Measurements from ENCODE around the gene ITPR1.
"Not testable (repeated sequence)": the region's sequence is repeated elsewhere in the genome, so short reads cannot be mapped to it uniquely, and the experiment has no call there.

Gene ITPR1

DNA sequence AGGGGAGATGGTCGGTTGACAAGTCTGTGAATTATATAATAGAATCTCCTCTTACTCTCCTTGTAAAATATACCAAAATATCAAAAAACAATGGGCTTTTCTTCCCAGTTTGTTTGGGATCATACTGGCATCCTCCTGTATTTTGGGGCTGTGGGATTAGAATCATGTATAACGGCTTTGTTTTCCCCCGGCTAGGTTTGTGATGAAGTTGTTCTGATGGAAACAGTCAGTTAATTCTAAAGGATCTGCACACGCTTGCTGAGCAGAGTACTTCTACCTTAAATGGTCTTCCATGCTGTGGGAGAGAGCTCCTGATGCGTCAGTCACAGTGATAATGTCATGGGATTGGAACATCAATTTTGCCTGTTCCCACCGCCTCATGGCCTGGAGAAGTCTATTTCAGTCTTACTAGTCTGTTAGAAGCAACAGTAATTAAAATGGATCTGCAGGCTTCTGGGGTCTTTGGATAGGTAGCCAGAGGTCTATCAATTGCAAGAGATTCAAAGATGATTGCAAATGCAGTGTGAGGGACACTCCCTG lies 81.3 kb downstream of the ITPR1 start:
- DNase-seq = no peak

DNA sequence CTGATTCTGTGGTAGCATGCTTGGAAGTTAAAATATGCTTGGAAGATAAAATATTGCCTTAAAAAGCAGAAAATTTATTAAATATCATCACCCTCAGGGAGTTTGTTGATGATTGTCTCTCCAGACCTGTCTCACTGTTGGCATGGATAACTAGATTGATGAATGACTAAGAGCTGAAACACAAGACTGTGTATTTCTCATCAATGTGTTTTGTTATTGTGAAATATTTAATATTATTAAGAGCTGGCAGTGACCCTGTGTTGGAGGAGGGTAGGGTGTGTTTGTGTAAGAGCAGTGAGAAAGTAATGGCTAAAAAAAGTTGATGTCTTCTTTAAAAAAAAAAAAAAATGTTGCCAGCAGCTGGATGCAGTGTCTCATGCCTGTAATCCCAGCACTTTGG lies 82.2 kb downstream of the ITPR1 start:
- DNase-seq = no peak

DNA sequence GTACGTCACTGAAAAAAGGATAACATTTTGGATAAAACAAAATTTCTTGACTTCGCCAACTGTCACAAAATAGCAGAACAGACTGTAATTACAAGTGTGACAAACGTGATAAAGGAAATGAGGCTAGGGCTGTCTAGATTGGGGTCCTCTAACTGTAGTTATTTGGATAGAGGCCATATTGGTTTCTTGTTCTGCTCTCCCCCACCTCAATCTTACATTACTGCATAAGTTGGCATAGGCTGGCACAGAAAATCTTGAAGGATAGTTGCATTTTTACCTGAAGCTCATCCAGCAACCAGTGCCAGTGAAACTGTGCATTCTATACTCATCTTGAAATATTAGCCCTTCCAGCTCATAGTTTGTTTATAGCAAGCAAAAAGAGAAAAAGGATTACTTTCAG lies 84.6 kb downstream of the ITPR1 start:
- no peak for DNase-seq

- no peak for DNase-seq
These were observed 87.4 kb downstream of the ITPR1 start for GRCh38 chr3:4580346-4581123.

DNA sequence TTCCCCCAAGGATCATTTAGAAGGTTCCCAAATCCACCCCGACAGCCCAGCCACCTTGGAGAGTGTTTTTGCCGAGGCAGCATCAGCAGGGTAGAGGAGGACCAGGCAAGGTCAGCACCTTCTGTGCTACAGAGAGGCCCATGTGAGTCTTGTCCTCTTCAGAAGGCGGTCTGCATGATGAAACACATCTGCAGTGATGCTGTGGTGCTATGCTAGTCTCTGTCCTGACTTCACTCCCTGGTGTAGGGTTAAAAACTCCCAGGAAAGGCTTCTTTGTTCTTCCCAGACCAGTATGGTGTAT lies 87.9 kb downstream of the ITPR1 start:
- no peak for DNase-seq

GRCh38 chr3:4581498-4581897 lies 88.3 kb downstream of the ITPR1 start:
- DNase-seq = no peak

DNA sequence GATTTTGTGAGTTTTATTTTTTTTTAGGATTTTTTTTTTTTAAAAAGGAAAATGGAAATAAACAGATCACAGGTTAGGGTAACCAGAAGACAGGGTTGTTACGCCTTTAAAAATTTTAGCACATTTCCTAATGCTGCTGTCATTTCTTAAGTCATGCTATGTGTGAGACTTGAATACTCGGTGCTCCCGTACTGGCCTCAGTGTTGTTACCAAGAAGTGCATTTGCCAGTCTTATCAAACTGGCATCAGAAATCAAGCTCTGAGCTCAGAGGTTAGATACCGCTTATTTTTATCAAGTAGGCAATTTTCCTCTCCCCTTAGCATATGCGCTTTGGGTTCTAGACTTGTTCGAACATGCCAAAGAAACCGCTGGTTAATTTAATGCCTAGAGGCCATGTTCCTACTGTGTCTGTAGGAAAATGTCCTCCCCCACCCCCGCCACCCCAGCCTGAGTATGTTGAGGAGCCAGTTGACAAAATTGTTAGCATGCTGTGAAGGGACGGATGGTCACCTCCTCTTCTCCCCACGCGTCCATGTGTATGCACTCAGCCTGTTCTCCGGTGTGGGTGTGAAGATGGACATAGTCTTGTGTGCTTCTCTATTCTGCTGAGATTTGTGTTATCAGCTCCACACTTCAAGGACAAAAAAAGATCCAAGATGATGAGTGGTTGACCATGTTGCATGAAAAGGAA lies 88.9 kb downstream of the ITPR1 start:
- DNase-seq = no peak

DNA sequence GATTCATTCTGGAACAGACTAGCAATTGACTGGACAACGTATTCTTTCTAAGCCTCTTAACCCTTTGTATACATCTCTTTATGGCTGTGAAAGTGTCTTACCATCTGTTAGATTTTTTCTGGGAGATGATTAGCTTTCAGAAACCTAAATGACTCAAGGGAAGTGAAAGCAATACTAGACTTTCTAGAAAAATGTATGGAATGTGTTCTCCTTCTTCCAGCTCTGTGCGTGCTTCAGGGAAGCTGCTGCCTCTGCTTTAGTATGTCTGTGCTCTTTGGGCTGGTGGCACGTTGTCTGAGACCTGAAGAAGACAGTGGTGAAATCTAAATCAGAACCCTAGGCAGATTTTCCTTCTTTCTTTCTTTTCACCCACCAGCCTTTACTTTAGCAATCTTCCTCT lies 89.5 kb downstream of the ITPR1 start:
- no peak for DNase-seq

GRCh38 chr3:4583416-4583815 lies 90.3 kb downstream of the ITPR1 start:
- DNase-seq = no peak

DNA sequence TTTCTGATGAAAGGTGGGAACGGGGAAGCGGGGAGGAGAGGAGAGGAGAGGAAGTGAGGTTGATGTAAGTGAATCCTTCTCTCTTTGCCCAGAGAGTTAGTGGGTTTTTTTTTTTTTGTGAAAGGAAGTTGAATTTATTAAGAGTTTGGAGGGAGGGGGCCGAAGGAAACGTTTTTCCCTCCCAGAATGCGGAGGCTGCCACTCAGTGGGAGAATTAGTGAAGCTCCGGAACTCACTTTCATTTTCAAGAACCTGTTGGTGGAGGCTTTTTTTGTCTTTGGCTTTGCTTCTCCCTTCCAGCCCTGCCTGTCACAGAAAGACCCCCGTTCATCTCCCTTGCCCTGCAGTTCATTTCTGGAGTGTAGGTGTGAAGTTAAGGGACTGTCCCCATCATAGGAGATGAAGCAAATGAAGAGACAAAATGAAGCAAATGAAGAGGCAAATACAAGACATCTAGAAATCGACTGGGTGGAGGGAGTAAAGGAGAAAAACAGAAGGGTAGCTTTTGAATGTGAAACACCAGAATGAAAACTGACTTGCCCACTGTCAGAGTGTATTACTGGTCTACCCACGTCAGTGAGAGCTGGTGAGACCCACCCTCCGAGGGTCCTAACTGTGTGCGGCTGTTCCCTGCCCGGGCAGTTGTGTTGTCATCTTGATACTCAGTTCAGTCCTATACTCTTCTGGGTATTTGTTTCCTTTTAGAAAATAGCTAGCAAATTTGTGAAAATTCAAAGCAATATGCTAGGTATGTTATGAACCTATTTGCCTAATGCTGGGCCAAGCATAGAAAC lies 91.5 kb downstream of the ITPR1 start:
- peak; percentile 15 for DNase-seq

DNA sequence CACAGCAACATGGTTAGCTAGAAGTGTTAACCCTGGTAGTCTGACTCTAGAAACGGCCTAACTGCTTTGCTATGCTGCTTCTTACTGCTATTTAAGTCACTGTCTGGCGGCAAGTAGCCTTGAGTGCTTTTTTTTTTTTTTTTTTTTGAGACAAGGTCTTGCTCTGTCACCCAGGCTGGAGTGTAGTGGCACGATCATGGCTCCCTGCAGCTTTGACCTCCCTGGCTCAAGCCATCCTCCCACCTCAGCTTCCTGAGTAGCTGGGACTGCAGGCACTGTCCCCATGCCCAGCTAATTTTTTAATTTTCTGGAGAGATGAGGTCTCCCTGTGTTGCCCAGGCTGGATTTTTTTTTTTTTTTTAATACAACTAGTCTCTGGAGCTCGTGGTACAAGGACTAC lies 93.2 kb downstream of the ITPR1 start:
- no peak for DNase-seq

DNA sequence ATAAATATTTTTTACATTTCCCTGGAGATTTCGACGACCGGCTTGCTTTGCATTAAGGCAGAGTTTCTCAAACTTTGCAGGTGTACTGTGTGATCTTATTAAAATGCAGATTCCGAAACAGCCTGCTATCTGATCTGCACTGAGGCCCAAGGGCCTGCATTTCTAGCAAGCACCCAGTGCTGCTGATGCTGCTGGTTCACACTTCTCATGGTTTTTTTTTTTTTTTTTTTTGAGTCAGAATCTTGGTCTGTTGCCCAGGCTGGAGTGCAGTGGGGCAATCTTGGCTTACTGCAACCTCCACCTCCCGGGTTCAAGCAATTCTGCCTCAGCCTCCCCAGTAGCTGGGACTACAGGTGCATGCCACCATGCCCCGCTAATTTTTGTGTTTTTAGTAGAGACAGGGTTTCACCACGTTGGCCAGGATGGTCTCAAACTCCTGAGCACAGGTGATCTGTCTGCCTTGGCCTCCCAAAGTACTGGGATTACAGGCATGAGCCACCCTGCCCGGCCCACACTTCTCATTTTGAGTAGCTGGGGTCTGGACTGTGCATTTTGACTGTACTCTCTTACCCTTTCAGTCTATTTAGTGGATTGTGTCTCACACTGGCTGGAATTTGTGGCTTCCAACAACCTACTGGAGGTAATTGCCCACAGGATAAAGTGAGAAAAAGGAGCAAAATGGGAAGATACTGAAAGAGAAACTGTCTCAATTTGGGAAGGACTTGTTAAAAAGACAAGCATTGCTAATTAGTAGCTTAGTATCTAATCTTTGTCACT lies 94.1 kb downstream of the ITPR1 start:
- DNase-seq = peak; percentile 41

- no peak for DNase-seq
These were observed 94.6 kb downstream of the ITPR1 start for GRCh38 chr3:4587838-4588105.

- no peak for DNase-seq
These were observed 95.3 kb downstream of the ITPR1 start for GRCh38 chr3:4588466-4588865.

DNA sequence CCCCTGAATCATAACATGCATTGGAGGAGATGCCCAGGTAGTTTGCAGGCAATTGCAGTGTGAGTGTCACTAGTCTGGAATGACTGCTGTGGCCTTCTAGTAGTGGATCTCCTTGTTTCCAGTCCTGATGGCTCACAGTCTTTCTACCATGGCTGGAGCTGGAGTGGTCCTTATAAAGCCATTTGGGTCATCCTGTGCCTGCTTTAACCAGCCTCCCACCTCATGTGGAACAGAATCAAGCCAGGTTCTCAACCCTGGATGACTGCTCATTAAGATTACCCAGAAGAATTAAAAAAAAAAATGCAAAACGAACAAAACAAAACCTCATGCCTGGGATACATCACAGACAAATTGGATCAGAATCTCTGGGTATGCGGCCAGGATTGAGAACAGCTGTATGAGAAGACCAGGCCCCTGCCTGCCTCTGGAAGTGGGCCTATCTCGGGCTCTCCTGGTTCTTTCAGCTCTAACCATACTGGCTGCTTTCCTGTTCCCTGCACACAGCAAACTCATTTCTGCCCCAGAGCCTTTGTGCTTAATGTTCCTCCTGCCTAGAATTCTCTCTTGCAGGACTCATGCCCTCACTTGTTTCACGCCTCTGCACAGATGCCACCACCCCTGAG lies 96.4 kb downstream of the ITPR1 start:
- DNase-seq = no peak

DNA sequence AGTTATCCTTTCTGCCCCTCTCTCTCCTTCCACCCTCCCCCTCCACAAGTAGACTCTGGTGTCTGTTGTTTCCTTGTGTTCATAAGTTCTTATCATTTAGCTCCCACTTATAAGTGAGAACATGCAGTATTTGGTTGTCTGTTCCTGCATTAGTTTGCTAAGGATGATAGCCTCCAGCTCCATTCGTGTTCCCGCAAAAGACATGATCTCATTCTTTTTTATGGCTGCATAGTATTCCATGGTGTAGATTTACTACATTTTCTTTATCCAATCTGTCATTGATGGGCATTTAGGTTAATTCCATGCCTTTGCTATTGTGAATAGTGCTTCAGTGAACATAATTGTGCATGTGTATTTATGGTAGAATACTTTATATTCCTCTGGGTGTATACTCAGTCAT lies 97.7 kb downstream of the ITPR1 start:
- DNase-seq = not testable (repeated sequence)

GRCh38 chr3:4591669-4592068 lies 98.5 kb downstream of the ITPR1 start:
- no peak for DNase-seq

DNA sequence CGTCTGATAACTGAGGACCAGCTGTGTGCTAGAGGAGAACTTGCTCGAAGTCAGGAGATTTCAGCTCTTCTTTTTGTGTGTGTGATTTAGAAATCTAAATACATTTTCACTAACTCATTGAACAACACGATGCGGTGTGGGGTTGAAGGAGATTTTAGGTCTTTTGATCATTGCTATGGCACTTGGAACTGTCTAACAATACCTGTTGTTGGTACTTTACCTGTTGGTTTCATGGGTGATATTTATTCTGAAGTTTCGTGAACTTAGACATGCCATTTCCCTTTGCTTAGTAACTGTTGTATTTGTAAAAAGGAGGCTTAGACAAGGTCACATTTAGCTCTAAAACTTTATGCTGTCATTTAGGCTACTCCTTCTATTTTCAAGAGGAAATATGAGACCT lies 99.9 kb downstream of the ITPR1 start:
- no peak for DNase-seq

- no peak for DNase-seq
These were observed 102.6 kb downstream of the ITPR1 start for GRCh38 chr3:4595710-4596113.

DNA sequence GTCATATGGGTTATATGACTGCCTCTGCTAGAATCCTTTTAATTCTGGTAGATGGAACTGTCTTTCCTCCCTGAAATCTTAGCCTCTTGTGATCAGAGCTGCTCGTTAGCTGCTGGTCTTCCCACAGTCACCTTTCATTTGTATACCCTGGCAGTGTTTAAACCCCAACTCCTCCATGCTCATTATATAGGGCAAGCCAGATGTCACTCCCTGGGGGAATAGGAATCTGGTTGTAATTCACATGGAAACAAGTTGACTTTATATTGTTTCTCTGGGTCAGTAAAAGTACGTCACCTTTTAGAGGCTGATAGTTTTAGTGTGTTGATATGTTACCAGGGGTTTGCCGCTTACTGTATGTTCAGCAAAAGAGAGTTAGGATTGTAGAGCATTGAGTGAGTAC lies 103.5 kb downstream of the ITPR1 start:
- DNase-seq = no peak

- DNase-seq = no peak
These were observed 104.2 kb downstream of the ITPR1 start for GRCh38 chr3:4597208-4597985.

DNA sequence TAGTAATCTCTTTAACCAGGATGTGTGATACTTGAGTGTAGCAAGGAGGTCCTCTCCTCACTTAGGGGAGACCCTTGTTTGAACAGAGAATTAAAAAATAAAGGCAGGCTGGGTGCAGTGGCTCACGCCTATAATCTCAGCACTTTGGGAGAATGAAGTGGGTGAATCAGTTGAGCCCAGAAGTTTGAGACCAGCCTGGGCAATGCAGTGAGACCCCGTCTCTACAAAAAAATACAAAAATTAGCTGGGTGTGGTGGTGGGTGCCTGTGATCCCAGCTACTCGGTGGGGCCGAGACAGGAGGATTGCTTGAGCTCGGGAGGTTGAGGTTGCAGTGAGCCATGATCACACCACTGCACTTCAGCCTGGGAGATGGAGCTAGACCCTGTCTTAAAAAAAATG lies 105.1 kb downstream of the ITPR1 start:
- DNase-seq = not testable (repeated sequence)

Measured in stimulated activated CD4-positive, alpha-beta T cell treated with anti-CD3 and anti-CD28 coated beads, Interleukin-1b, Interleukin-23, amount 100 ng/mL, for 48 hours (primary cell).